Melanocyte of skin (primary cell): ENCODE results near the gene ZBTB7C. TPM values are rescaled to one million over a fixed set of nuclear protein-coding genes. Genes with fewer than 3 reads are reported as not detected.

Experiments used
- small RNA-seq, 2 donors: library from RNA; depleted of rRNA; stranded (forward); fragments of <200 nt; gene quantifications; one replicate each; pipeline ENCODE3, GENCODE V24; 2012
- total RNA-seq, 2 donors: library from RNA; depleted of rRNA; stranded (reverse); fragments of >200 nt; gene quantifications; 2 replicates each; pipeline ENCODE4 v1.2.3, GENCODE V29; 2012

The ZBTB7C gene
- total RNA-seq = under 1 TPM; under 0.01 TPM

DNA sequence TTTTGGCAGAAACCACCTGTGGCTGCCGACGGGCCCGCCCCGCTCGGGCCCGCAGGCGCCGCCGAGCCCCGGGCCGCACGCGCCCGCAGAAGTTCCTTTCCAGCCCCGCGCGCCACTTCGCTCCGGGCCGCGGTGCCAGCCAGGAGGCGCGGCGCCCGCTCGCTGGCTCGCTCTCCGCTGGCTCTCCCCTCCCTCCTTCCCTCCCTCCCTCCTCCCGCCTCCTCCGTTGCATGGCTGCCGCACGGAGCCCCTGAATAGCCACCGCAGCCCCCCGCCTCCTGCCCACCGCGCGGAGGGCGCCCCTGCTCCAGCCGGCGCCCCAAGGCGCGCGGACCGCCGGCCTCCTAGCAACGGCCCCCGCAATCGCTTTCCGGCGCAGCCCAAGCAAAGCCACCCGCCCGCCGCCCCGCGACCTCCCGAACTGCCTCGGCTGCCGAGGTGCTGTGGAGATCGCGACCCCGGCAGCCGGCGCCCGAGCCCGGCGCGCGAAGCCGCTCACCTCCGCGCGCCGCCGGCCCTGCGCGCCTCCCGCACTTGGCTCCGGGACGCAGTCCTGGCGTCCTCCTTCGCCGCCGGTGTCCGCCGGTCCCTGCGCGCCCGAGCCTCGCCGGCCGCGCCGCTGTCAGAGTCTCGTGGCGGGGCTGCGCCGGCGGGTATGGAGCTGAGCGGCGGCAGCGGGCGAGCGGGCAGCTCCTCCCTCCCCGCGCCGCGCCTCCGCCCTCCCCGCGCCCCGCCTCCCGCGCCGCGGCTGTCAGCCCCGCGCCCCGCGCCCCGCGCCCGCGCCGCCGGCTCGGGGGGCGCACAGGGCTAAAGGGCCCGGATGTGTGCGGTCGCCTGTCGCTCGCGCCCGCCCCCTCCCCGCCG, at the start of gene ZBTB7C:
Gene ZBTB7C, minus strand, starts transcription at position 657 of the 864 bp plus-strand sequence.

Small RNA genes lying within 50 kb of the gene (small RNA-seq; reads per million reads assigned to genes)
- 0 to 0.13 reads per million in 2 donors for gene RNU6-708P

Other genes with a start within 250 kb of the ZBTB7C start
- gene CTIF, start 129.6 kb upstream of the ZBTB7C start, total RNA-seq = 1 to 10 TPM; 4.0 to 5.5 TPM